Glutamatergic neuron (in vitro differentiated cells): ENCODE results near the gene SREK1IP1. TPM values are rescaled to one million over a fixed set of nuclear protein-coding genes. Genes with fewer than 3 reads are reported as not detected.

Experiments
- DNase-seq: peaks from one replicate; pipeline ENCODE4 v3.0.0; 2022
- H3K27ac Mint-ChIP-seq: one replicate; pipeline ENCODE4 v1.8.0; 2020; ENCODE audit warnings: mild to moderate bottlenecking, mixed read lengths, inconsistent platforms; ENCODE audit not compliant: unreplicated experiment
- H3K27me3 Mint-ChIP-seq: one replicate; pipeline ENCODE4 v1.8.0; 2020; ENCODE audit warnings: mild to moderate bottlenecking, moderate library complexity, mixed read lengths, inconsistent platforms; ENCODE audit not compliant: unreplicated experiment
- H3K36me3 Mint-ChIP-seq: one replicate; pipeline ENCODE4 v1.8.0; 2020; ENCODE audit warnings: mild to moderate bottlenecking, mixed read lengths, inconsistent platforms; ENCODE audit not compliant: unreplicated experiment
- H3K4me1 Mint-ChIP-seq: one replicate; pipeline ENCODE4 v1.8.0; 2020; ENCODE audit warnings: mild to moderate bottlenecking, low read depth, mixed read lengths, inconsistent platforms; ENCODE audit not compliant: unreplicated experiment
- H3K4me3 Mint-ChIP-seq: one replicate; pipeline ENCODE4 v1.8.0; 2020; ENCODE audit warnings: mild to moderate bottlenecking, mixed read lengths, inconsistent platforms; ENCODE audit not compliant: unreplicated experiment
- H3K9me3 Mint-ChIP-seq: one replicate; pipeline ENCODE4 v1.8.0; 2020; ENCODE audit warnings: mild to moderate bottlenecking, moderate library complexity, mixed read lengths, inconsistent platforms; ENCODE audit not compliant: unreplicated experiment
- total RNA-seq: library from RNA; stranded (reverse); fragmentation: NEBNext Ultra II Directional; extraction: Animal tissue kit (Norgen Biotek cat#: 25700); gene quantifications from one replicate; pipeline ENCODE4 v1.2.1, GENCODE V29; 2021; ENCODE audit not compliant: unreplicated experiment
- TF ChIP-seq, protein P1 (sequence below): fragments of 200-600 bp; sonication (generic); IDR thresholded peaks from one replicate; pipeline ENCODE4 v1.5.0; 2021; ENCODE audit not compliant: partially characterized antibody, unreplicated experiment

Gene SREK1IP1
- total RNA-seq, 1 donor from 2014 or later: 18.2 TPM

DNA sequence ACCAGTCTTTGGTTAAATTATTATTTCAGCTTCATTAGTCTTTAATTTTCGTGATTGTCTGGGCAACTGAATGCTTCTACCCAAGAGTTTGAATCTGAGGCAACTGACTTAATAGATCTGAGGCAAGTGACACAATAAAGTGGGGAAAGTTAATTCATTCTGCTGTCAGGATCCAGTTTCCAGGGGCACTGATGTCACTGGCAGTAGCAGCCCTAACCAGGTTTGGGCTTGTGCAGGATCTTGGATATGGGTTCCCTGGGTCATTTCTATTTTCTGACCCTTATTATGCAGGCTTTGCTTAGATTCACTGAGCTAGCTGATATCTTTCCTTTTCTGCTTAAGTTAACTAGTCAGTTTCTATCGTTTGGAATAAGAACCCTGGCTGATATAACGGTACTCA, 9.6 kb downstream of the SREK1IP1 start:
- TF ChIP-seq, protein P1, sequence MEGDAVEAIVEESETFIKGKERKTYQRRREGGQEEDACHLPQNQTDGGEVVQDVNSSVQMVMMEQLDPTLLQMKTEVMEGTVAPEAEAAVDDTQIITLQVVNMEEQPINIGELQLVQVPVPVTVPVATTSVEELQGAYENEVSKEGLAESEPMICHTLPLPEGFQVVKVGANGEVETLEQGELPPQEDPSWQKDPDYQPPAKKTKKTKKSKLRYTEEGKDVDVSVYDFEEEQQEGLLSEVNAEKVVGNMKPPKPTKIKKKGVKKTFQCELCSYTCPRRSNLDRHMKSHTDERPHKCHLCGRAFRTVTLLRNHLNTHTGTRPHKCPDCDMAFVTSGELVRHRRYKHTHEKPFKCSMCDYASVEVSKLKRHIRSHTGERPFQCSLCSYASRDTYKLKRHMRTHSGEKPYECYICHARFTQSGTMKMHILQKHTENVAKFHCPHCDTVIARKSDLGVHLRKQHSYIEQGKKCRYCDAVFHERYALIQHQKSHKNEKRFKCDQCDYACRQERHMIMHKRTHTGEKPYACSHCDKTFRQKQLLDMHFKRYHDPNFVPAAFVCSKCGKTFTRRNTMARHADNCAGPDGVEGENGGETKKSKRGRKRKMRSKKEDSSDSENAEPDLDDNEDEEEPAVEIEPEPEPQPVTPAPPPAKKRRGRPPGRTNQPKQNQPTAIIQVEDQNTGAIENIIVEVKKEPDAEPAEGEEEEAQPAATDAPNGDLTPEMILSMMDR: no peak
- no peak for DNase-seq
- Mint-ChIP-seq H3K9me3 (no peaks in the 10 kb centered on the region), H3K27ac (no peak overlapping the region), H3K36me3 (no peaks in the 10 kb centered on the region), H3K27me3 (no peaks in the 10 kb centered on the region), H3K4me1 (peaks cover 9% of the 10 kb centered on the region), H3K4me3 (no peak overlapping the region)

DNA sequence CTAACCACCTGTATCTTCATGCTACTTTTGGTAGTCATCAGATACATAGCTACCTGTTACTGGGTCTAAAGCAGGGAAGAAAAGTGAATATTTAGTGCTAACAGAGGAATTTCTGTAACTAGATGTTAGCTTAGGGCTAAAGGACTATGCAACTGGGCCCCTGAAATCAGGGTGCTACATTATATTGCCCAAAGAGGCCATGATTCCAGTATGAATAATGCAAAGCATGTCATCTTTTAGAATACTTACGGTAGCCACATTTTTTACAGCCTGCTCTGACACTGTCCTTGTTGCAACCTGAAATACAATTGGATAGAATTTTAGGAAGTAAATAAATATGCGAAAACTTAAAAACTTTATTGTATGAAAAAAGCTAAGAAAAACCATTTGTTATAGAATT, 14.4 kb downstream of the SREK1IP1 start:
- H3K4me1 Mint-ChIP-seq: no peaks in the 10 kb centered on the region
- TF ChIP-seq, protein P1: no peak
- DNase-seq: no peak
- no peaks in the 10 kb centered on the region for H3K27me3 Mint-ChIP-seq
- no peaks in the 10 kb centered on the region for H3K9me3 Mint-ChIP-seq
- H3K36me3 Mint-ChIP-seq: no peaks in the 10 kb centered on the region
- no peak overlapping the region for H3K4me3 Mint-ChIP-seq
- no peak overlapping the region for H3K27ac Mint-ChIP-seq

DNA sequence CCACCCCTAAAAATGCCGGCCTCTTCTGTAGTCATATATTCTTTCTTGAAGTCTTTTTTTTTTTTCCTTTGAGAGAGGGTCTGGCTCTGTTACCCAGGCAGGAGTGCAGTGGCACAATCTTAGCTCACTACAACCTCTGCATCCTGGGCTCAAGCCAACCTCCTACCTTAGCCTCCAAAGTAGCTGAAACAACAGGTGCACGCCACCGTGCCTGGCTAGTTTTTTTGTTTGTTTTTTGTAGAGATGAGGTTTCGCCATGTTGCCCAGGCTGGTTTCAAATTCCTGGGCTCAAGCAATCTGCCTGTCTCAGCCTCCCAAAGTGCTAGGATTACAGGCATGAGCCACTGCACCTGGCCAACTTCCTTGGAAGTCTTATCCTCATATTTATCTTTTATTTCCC, 19.1 kb downstream of the SREK1IP1 start:
- Mint-ChIP-seq H3K36me3 (no peaks in the 10 kb centered on the region), H3K4me3 (no peak overlapping the region), H3K27ac (no peak overlapping the region), H3K4me1 (no peaks in the 10 kb centered on the region), H3K9me3 (no peaks in the 10 kb centered on the region), H3K27me3 (no peaks in the 10 kb centered on the region)
- DNase-seq: no peak
- TF ChIP-seq, protein P1: no peak

DNA sequence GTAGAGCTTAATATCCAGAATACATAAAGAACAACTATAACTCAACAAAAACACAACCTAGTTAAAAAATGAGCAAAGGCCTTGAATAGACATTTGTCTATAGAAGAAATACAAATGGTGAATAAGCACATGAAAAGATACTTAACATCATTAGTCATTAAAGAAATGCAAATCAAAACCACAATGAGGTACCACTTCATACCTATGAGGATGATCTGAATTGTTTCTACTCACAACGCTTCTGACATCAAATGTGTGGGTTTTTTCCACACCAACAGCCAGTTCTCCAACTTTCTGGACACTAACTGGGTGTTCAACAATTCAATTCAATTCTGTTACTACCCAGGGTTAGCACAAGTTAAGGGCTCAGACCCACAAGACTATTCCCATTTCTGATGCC, 22.0 kb downstream of the SREK1IP1 start:
- H3K4me1 Mint-ChIP-seq: peaks cover 5% of the 10 kb centered on the region
- no peaks in the 10 kb centered on the region for H3K27me3 Mint-ChIP-seq

DNA sequence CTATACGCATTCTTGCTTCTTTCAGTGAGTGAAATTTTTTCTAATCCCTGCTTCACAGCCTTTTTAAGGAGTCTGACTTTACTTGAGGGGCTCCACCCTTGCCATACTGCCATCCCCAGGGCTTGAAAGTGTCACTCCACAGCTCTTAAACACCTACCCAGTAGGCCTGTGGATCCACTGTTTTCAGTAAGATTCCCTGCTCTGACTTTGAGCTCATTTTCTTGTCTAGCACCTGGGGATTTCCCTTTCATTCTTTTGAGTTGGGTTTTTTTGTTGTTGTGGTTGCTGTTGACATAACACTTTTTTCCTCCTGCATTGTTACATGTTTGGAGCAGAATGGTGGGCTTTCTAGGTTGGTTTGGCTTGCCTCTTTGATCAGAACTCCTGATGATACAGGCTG, 23.6 kb downstream of the SREK1IP1 start:
- no peak overlapping the region for H3K4me3 Mint-ChIP-seq
- H3K4me1 Mint-ChIP-seq: peaks cover 5% of the 10 kb centered on the region
- no peaks in the 10 kb centered on the region for H3K36me3 Mint-ChIP-seq
- TF ChIP-seq, protein P1: no peak
- H3K27me3 Mint-ChIP-seq: no peaks in the 10 kb centered on the region
- DNase-seq: no peak
- H3K27ac Mint-ChIP-seq: no peak overlapping the region
- H3K9me3 Mint-ChIP-seq: no peaks in the 10 kb centered on the region

More for the DNA sequence above, 22.0 kb downstream of the SREK1IP1 start:
- Mint-ChIP-seq H3K4me3 (no peak overlapping the region), H3K36me3 (no peaks in the 10 kb centered on the region), H3K9me3 (no peaks in the 10 kb centered on the region), H3K27ac (no peak overlapping the region)
- DNase-seq: no peak
- TF ChIP-seq, protein P1: no peak
